Measurements from ENCODE around the gene CHST11.
"Not testable (repeated sequence)": the region's sequence is repeated elsewhere in the genome, so short reads cannot be mapped to it uniquely, and the experiment has no call there.

Gene CHST11

DNA sequence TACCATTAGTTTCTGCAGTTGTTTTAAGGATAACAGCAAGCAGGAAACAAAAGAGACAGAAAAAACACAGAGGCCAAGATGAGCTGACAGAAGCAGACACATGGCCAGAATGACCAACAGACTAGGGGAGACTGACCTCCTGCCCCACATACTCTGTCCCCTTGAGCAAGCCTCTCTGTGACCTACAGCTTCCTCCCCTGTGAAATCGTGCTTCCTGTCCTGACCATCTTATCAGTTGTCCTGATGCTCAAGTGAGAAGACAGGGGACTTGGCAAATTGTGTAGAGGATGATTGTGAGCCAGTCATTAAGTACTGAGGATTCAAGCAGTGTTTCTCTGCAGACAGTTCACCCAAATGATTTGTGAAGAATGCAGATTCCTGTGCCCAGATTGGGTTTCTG lies 272.3 kb downstream of the CHST11 start:
- DNase-seq = no peak

DNA sequence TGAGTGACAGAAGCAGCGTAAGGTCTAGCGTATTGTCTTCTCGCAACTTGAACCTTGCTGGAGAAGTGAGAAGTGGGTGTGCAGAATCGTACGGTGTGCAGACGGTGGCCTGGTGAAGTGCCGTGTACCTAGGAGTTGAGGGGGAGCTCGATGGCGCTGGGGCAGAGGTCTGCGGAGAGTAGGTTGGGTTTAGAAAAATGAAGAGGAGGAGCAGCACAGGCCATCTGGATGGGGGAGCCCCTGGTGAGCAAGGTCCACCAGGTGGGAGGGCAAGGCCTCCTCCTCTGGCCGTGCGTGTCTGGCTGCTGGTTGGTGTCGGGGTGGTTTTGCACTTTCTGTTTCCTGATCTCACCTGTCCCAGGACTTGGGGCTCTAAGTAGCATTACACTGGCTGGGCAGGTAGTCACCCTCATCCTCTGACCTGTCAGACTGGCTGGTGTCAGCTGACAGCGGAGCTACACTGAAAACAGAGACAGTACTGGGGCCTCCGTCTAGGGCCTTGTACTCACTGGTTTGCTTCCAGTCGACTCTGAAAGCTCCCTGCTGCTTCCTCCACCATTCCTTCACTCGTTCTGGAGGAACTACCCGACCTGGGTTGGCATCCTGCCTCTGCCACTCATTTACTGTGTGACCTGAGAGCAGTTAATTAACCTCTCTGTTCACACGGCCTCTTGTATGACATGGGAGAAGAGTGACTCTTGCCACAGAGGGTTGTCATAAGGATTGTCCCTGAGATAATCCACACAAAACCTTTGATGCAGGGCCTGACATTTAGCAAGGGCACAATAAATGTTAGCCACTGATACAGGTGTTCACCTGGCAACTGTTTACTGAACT lies 273.1 kb downstream of the CHST11 start:
- no peak for DNase-seq

- DNase-seq = no peak
Measured at GRCh38 chr12:104730763-104731162, 274.0 kb downstream of the CHST11 start.

DNA sequence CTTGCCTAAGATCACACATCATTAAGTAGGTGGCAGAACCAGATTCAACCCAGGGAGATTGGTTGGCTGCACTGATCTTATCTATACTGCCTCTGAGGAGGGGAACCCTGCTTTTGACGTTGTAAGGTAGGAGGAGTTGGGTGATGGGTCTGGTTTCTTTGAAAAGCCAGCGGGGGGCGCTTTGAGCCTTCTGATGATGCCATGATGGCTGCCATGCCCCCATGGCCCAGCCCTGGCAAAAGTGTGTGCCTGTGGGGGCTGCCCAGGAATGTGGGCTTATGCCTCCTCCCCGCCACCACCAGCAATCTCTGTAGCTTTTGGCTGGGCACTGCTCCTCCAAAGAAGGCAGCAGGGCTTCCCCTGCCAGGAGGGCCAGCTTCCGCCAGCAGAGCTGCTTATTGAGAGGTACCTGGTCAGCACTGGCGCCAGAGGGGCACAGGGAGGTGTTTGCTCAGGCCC lies 277.0 kb downstream of the CHST11 start:
- DNase-seq = no peak

DNA sequence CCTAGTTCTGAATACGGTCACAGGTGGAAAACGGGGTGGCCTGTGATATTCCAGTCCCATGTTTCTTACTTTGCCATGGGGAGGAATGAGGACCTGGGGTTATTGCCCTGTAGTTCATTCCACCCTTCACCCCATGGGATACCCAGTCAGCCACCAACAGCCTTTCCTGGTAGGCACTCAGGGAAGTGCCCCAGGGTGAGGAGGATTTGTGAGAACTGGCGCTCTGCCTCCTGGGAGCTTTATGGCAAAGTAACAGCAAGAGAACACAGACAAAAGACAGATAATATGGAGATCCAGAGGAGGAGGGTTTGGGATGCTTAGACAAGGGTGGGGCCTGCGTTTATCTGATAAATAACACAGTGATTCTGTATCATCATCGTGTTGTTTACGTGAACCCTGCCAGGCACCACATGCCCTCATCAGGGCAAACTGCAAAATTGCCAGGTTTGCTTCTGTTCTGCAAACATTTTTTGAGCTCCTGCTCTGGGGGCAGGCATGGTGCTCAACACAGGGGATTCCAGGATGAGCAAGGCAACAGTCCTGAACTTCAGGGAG lies 277.9 kb downstream of the CHST11 start:
- no peak for DNase-seq

- DNase-seq = no peak
Measured at GRCh38 chr12:104735801-104736200, 279.1 kb downstream of the CHST11 start.

- no peak for DNase-seq
Measured at GRCh38 chr12:104736307-104736706, 279.6 kb downstream of the CHST11 start.

- no peak for DNase-seq
Measured at GRCh38 chr12:104737113-104737512, 280.4 kb downstream of the CHST11 start.

DNA sequence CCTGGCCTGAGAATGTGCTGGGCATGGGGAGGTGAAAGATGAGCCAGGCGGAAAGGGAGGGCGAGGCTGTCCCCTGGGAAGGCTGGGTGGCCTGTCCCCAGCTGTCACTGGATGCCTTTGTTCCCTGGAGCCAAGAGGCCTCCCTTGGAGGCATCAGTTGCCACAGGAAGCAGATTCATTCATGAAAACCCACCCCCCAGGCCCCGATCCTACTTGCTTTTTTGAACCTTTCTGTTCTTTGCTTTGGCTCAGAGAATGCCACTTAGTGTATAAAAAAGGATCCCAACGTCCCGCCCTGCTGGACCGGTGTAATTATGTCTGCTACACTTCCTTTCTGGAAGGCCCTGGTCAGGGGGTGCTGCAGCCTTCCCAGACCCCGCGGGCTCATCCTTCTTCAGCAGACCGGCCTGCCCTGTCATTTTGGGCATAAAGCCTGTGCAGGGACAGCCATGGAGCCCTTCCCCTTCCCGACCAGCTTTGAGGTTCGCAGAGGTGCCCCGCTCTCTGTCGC lies 281.1 kb downstream of the CHST11 start:
- no peak for DNase-seq

DNA sequence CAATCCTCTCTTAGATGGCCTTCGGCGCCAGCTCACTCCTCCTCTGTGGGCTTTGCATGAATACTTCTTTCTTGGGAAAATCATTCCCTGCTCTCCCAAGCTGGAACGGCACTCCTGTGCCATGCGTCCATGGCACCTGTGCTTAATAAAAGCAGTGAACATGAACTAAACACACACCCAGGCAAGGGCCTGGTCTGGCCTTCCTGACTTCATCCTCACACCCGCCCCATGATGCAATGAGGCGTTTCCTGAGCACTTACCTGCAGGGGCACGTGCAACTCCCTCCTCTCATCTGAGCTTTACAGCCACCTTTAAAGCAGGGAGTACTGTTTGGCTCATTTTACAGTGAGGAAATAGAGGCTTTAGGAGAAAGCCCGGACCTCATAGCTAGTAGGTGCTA lies 281.6 kb downstream of the CHST11 start:
- DNase-seq = no peak

- no peak for DNase-seq
Measured at GRCh38 chr12:104738776-104739642, 282.3 kb downstream of the CHST11 start.

GRCh38 chr12:104740668-104741067 lies 283.9 kb downstream of the CHST11 start:
- no peak for DNase-seq

- no peak for DNase-seq
Measured at GRCh38 chr12:104741077-104741476, 284.3 kb downstream of the CHST11 start.

- DNase-seq = no peak
Measured at GRCh38 chr12:104741497-104742367, 285.0 kb downstream of the CHST11 start.

DNA sequence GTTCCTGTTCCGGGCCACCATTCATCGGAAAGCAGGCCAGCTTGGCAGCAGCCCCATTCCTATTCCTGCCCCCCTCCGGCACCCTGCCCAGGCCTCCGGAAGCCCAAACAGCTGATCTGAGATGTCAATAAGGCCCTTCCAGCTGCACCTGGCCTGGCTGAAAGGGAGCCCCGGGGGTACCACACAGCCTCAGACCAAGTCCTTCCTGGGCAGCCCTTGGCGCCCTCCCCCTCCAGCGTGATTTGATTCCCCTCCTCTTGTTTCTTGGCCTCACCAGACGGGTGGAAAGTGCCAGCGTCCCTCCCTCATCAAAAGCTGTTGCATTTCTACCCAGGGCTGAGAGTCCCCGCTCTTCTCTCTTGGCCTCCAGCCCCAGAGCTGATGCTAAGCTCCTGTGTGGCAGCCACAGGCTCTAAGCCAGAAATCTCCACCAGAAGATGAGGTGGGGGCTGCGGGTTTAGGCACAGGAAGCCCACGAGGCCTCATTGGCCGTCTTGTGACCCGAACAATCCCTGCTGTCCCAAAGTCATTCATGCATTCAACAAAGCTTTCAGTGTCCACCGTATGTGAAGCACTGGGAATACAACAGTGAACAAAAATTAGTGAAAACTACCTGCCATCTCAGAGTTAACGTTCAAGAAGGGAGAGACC lies 285.9 kb downstream of the CHST11 start:
- no peak for DNase-seq

GRCh38 chr12:104743202-104743580 lies 286.4 kb downstream of the CHST11 start:
- no peak for DNase-seq

DNA sequence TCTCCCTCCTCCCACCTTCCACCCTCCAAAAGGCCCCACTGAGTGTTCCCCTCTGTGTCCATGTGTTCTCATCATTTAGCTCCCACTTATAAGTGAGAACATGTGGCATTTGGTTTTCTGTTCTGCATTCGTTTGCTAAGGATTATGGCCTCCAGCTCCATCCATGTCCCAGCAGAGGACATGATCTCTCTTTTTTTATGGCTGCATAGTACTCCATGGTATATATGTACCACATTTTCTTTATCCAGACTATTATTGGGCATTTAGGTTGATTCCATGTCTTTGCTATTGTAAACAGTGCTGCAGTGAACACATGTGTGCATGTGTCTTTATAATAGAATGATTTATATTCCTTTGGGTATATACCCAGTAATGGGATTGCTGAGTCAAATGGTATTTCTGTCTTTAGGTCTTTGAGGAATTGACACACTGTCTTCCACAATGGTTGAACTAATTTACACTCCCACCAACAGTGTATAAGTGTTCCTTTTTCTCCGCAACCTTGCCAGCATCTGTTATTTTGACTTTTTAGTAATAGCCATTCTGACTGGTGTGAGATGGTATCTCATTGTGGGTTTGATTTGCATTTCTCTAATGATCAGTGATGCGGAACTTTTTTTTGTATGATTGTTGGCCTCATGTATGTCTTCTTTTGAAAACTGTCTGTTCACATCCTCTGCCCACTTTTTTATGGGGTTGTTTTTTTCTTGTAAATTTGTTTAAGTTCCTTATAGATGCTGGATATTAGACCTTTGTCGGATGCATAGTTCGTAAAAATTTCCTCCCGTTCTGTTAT lies 287.2 kb downstream of the CHST11 start:
- DNase-seq = not testable (repeated sequence)

DNA sequence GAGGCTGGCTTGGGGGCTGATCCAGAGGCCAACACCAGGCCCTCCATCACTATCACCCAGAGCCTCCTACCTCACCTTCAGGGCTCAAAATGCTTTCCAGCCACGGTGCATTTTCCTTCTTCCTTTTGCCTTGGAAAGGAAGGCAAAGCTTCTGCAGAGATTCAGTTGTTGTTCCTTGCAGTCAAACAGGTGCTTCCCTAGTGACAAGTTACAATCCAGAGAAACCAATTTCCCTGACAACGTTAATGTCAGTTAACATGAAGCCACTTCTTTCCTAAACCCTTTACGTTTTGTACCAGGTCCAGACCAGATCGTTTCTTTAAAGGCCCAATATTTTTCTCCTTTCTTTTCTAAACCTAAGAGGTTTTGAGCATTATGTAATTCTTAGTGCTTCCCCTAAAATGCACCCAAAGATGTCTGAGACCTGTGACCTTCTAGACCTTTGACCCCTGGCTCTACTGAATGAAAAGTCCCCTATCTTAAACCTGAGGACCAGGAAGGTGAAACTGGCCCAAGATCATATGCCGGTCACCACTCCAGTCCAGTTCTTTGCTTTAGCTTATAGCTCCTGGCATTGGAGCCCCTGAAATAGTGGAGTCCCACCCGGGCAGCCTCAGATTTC lies 289.8 kb downstream of the CHST11 start:
- DNase-seq = no peak

GRCh38 chr12:104747330-104747729 lies 290.6 kb downstream of the CHST11 start:
- no peak for DNase-seq

- no peak for DNase-seq
Measured at GRCh38 chr12:104747955-104748354, 291.2 kb downstream of the CHST11 start.

DNA sequence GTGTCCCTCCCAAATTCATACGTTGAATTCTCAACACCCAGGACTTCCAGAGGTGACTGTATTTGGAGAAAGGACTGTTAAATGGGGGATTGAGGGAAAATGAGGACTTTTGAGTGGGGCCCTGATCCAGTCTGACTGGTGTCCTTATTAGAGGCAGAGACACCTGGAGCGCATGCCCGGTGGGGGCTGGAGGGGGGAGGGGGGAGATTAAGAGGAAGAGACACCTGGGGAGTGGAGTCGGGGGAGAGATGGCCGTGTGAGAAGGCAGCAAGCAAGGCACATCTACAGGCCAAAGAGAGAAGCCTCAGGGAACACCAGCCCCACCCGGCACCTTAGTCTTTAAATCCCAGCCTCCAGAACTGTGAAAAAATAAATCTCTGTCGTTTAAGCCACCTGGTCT lies 291.6 kb downstream of the CHST11 start:
- no peak for DNase-seq
